Lower leg skin (tissue), 3 donors: Measurements from ENCODE around the gene CSTF2.

ENCODE experiments used
- CTCF ChIP-seq, 3 donors: fragments of 450-650 bp; IDR thresholded peaks; one replicate each; pipeline ENCODE4 v1.5.1; 2016; ENCODE audit warnings: antibody characterized with exemption in 3 of 3, mild to moderate bottlenecking in 3 of 3, moderate library complexity in 2 of 3
- POLR2A ChIP-seq, 2 donors: fragments of 450-650 bp; IDR thresholded peaks; one replicate each; pipeline ENCODE4 v1.6.1; 2016 to 2017; ENCODE audit warnings: antibody characterized with exemption in 2 of 2, mild to moderate bottlenecking in 1 of 2, moderate library complexity in 1 of 2

GRCh38 chrX:100883654-100884053, 63.5 kb downstream of the CSTF2 start:
- no peak for TF ChIP-seq POLR2A (IDR thresholded peaks at IDR 0.05)
- no peak for TF ChIP-seq CTCF (IDR thresholded peaks at IDR 0.05)
